Gastrocnemius medialis (tissue), 4 donors: ENCODE measurements around the gene SOCS7.

Source experiments
- CTCF ChIP-seq, 5 experiments: fragments of 450-650 bp in 3 of 5; fragments of 200-600 bp in 2 of 5; sonication (generic) in 2 of 5; IDR thresholded peaks in 4 of 5; conservative IDR thresholded peaks in 1 of 5; 1 replicate in 4 of 5; 2 replicates in 1 of 5; pipeline ENCODE4 v1.5.1; 2016 to 2019; ENCODE audit warnings: antibody characterized with exemption in 5 of 5, mild to moderate bottlenecking in 3 of 5, moderate library complexity in 3 of 5
- POLR2A ChIP-seq, 2 donors: fragments of 450-650 bp; IDR thresholded peaks; one replicate each; pipeline ENCODE4 v1.6.1; 2017; ENCODE audit warnings: antibody characterized with exemption in 2 of 2, mild to moderate bottlenecking in 2 of 2, moderate library complexity in 2 of 2

GRCh38 chr17:38349097-38349730, 2.4 kb upstream of the SOCS7 start:
- peak; percentile 75 to 93 (median 84) for TF ChIP-seq CTCF (IDR thresholded peaks at IDR 0.05 in 4 of 5, conservative IDR thresholded peaks at IDR 0.05 in 1 of 5)
- no peak for TF ChIP-seq POLR2A (IDR thresholded peaks at IDR 0.05)
